ENCODE data around the gene MTA2. TPM values are rescaled to one million over a fixed set of nuclear protein-coding genes. Genes with fewer than 3 reads are reported as not detected.

The MTA2 gene
- total and polyA plus RNA-seq, 10 of the 15 experiments (the other 5 are each of a cell fraction or from before 2014, with no cell fraction given), result 6.7 to 201 (median 113) TPM

GRCh38 chr11:62648185-62648966 lies 46.7 kb upstream of the MTA2 start:
- FAIRE-seq (no peak), ATAC-seq (no peak), DNase-seq (ENCODE audit: low read depth, low spot score) (no peak)
- Histone ChIP-seq H3K4me3 (no peak overlapping the region), H3K9me3 (replicated peaks; ENCODE audit: control insufficient read depth, insufficient read depth, low read length) (no peaks in the 10 kb centered on the region), H3K4me1 (ENCODE audit: control insufficient read depth, insufficient read depth, low read length) (peaks cover 4% of the 10 kb centered on the region; the same call in 1 of the 2 replicates), H3K79me2 (ENCODE audit: control insufficient read depth, insufficient read depth, low read length) (peaks cover 51% of the 10 kb centered on the region), H3K9ac (ENCODE audit: control insufficient read depth, insufficient read depth, low read length) (no peak overlapping the region), H2AFZ (ENCODE audit: control insufficient read depth, low read depth, low read length) (no peak overlapping the region), H3K27ac (ENCODE audit: control insufficient read depth, insufficient read depth) (no peak overlapping the region), H3K36me3 (ENCODE audit: control insufficient read depth in 2 of 2, insufficient read depth in 2 of 2, low read length in 1 of 2) (peaks cover 5 to 13% of the 10 kb centered on the region in 2 experiments; a peak in 3 of 4 replicates), H3K4me2 (ENCODE audit: control insufficient read depth, insufficient read depth) (no peak overlapping the region), H4K20me1 (ENCODE audit: control insufficient read depth, insufficient read depth) (no peaks in the 10 kb centered on the region; the same call in 1 of the 2 replicates), H3K27me3 (replicated peaks in 1 of 2; ENCODE audit: control insufficient read depth in 2 of 2, insufficient read depth in 2 of 2, low read length in 1 of 2) (no peaks in the 10 kb centered on the region)
- ChIA-PET CTCF (interaction anchor here (0.5 to 1.7 kb wide), 3 partner anchors 37 to 90 kb away, joined by 3 to 5 read pairs (median 4); no protein-coding TSS in a partner anchor), RAD21 (ENCODE audit: unreplicated experiment) (interaction anchor here (1.0 kb wide), 1 partner anchor 74 kb away, joined by 4 read pairs; the partner anchor contains the start of gene EEF1G), SMC1A (ENCODE audit: uncharacterized antibody, unreplicated experiment) (interaction anchor here (1.4 kb wide), 1 partner anchor 49 kb away, joined by 4 read pairs; no protein-coding TSS in a partner anchor), POLR2A (interaction anchor here (0.8 to 14.6 kb wide), 3 partner anchors 22 to 27 kb away, joined by 4 to 295 read pairs (median 6); partner anchors contain the start of genes B3GAT3, C11orf98, CSKMT and LBHD1)
- intact Hi-C loops (cut with micrococcal nuclease; ENCODE audit: unreplicated experiment), result no loop called here
- no TSS peak for BruUV-seq (replicated peaks)
- in situ Hi-C loops (cut with MboI), result no loop called here
- 93% methylated on average over 24 of the region's 24 CpGs for WGBS (ENCODE audit: insufficient coverage, insufficient replicate concordance, low lambda C conversion rate, missing lambda C conversion rate)
- no peak for TF ChIP-seq STAT3 (IDR thresholded peaks at IDR 0.05; ENCODE audit: low read depth, low read length)
- no peak for TF ChIP-seq SREBF1 (IDR thresholded peaks at IDR 0.05; ENCODE audit: low read length)
- TF ChIP-seq ZBTB40 (IDR thresholded peaks at IDR 0.05; ENCODE audit: borderline replicate concordance), result no peak
- no peak for TF ChIP-seq EED (IDR thresholded peaks at IDR 0.05; ENCODE audit: low read depth)
- TF ChIP-seq MYC (IDR thresholded peaks at IDR 0.05; ENCODE audit: insufficient read depth, insufficient read length, insufficient replicate concordance, low read length, severe bottlenecking), result no peak
- TF ChIP-seq LARP7 (IDR thresholded peaks at IDR 0.05), result no peak
- TF ChIP-seq RAD21 (IDR thresholded peaks at IDR 0.05; ENCODE audit: insufficient read depth, low read depth, low read length), result no peak
- TF ChIP-seq EGR1 (IDR thresholded peaks at IDR 0.05; ENCODE audit: borderline replicate concordance in 1 of 2, low read depth in 2 of 2, low read length in 2 of 2), result no peak
- no peak for TF ChIP-seq SUZ12 (IDR thresholded peaks at IDR 0.05; ENCODE audit: unreplicated experiment)

Data from GM12878 (cell line).